HepG2 (cell line): ENCODE measurements around the gene SRD5A2. TPM values are rescaled to one million over a fixed set of nuclear protein-coding genes. Genes with fewer than 3 reads are reported as not detected.

Experiments
- ATAC-seq: fragments of 200-7000 bp; cut with Tn5 transposase; 3 replicates; pipeline ENCODE4 v1.9.1; 2020; ENCODE audit warnings: mild to moderate bottlenecking, moderate library complexity
- BruUV-seq: library from RNA; stranded (reverse); fragments of 400-500 nt; replicated peaks from 2 replicates; lab custom pipeline; 2021; lab: Mats Ljungman, UMichigan
- CTCF ChIA-PET: fragments of 300-600 bp; formaldehyde crosslinking; extraction: SDS; loops from one replicate; lab custom pipeline; 2021; ENCODE audit warnings: low total read pairs, inconsistent platforms, low intra/inter-chr PET ratio; lab: Yijun Ruan, JAX
- POLR2A ChIA-PET: fragments of 350-600 bp; sonication (Branson Sonifier 250); formaldehyde crosslinking; loops from one replicate; lab custom pipeline; 2020; ENCODE audit warnings: antibody characterized with exemption, inconsistent platforms; lab: Yijun Ruan, JAX
- DNase-seq: peaks from one replicate; pipeline ENCODE4 v3.0.0-alpha.2; 2015; ENCODE audit warnings: low spot score
- FAIRE-seq: peaks from 3 replicates; lab custom pipeline; 2011; peaks lifted over from hg19 to GRCh38; lab: Jason Lieb, UNC
- H2AFZ ChIP-seq: one replicate; pipeline ENCODE4 v1.6.1; 2011; ENCODE audit warnings: low read length, inconsistent platforms
- H3K27ac ChIP-seq: fragments of 300-600 bp; 3 replicates; pipeline ENCODE4 v1.8.0; 2011; ENCODE audit warnings: mixed run types, mild to moderate bottlenecking, mixed read lengths, low read length, inconsistent platforms; ENCODE audit not compliant: insufficient read depth; ENCODE audit errors: extremely low read length
- H3K27me3 ChIP-seq, 2 experiments: fragments of 200-600 bp in 1 of 2; 2 replicates in 1 of 2; 3 replicates in 1 of 2; pipeline versions ENCODE4 v1.6.0 to v1.8.0; 2011; ENCODE audit warnings: low read length in 2 of 2, mild to moderate bottlenecking in 2 of 2, moderate library complexity in 2 of 2, inconsistent platforms in 1 of 2; ENCODE audit not compliant: insufficient read depth in 2 of 2, control insufficient read depth in 1 of 2
- H3K36me3 ChIP-seq, 2 experiments: fragments of 200-600 bp in 1 of 2; replicated peaks in 1 of 2; 2 replicates in 1 of 2; 3 replicates in 1 of 2; pipeline versions ENCODE4 v1.5.1 to v1.8.0; 2011; ENCODE audit warnings: low read length in 2 of 2, inconsistent platforms in 1 of 2; ENCODE audit not compliant: insufficient read depth in 2 of 2, control insufficient read depth in 1 of 2
- H3K4me1 ChIP-seq: 2 replicates; pipeline ENCODE4 v1.5.1; 2012; ENCODE audit warnings: low read length, inconsistent platforms; ENCODE audit not compliant: insufficient read depth
- H3K4me2 ChIP-seq: 2 replicates; pipeline ENCODE4 v1.6.0; 2011; ENCODE audit warnings: low read depth, low read length, inconsistent platforms
- H3K4me3 ChIP-seq, 3 experiments: fragments of 200-600 bp in 1 of 3; sonication (generic), shearing (Covaris generic) in 1 of 3; replicated peaks in 1 of 3; 2 replicates each; pipeline ENCODE4 v1.5.1; 2011 to 2016; ENCODE audit warnings: low read length in 3 of 3, inconsistent platforms in 2 of 3, low read depth in 2 of 3, mild to moderate bottlenecking in 2 of 3, control low read depth in 1 of 3, mixed read lengths in 1 of 3; ENCODE audit not compliant: insufficient read depth in 1 of 3
- H3K79me2 ChIP-seq: one replicate; pipeline ENCODE4 v1.6.1; 2011; ENCODE audit warnings: low read length, inconsistent platforms; ENCODE audit not compliant: insufficient read depth
- H3K9ac ChIP-seq: 2 replicates; pipeline ENCODE4 v1.6.0; 2011; ENCODE audit warnings: mild to moderate bottlenecking, low read depth, low read length, inconsistent platforms; ENCODE audit not compliant: insufficient read depth
- H3K9me3 ChIP-seq: 2 replicates; pipeline ENCODE4 v1.5.1; 2012; ENCODE audit warnings: mild to moderate bottlenecking, low read length
- H4K20me1 ChIP-seq: 2 replicates; pipeline ENCODE4 v1.6.0; 2011; ENCODE audit warnings: inconsistent platforms, mild to moderate bottlenecking, low read length, moderate library complexity; ENCODE audit not compliant: insufficient read depth
- DMTF1 ChIP-seq: sonication (generic); formaldehyde crosslinking; IDR thresholded peaks from 2 replicates; pipeline ENCODE4 v1.4.0; 2020; ENCODE audit warnings: mild to moderate bottlenecking, missing genetic modification reagents
- GTF2F1 ChIP-seq: fragments of 150-350 bp; IDR thresholded peaks from 2 replicates; pipeline ENCODE4 v1.6.1; 2014; ENCODE audit warnings: low read length
- RARA ChIP-seq: IDR thresholded peaks from 2 replicates; pipeline ENCODE4 v1.6.1; 2016; ENCODE audit warnings: missing genetic modification reagents, missing compliant biosample characterization
- SMAD3 ChIP-seq: sonication (generic); formaldehyde crosslinking; IDR thresholded peaks from 2 replicates; pipeline ENCODE4 v1.4.0; 2020; ENCODE audit warnings: missing genetic modification reagents
- ZNF354B ChIP-seq: sonication (generic); formaldehyde crosslinking; IDR thresholded peaks from 2 replicates; pipeline ENCODE4 v1.8.0; 2022; ENCODE audit warnings: mild to moderate bottlenecking, missing genetic modification reagents
- ZNF382 ChIP-seq: sonication (generic); formaldehyde crosslinking; IDR thresholded peaks from 2 replicates; pipeline ENCODE4 v1.5.0; 2020; ENCODE audit warnings: missing genetic modification reagents, mild to moderate bottlenecking, borderline replicate concordance
- ZNF557 ChIP-seq: sonication (generic); formaldehyde crosslinking; IDR thresholded peaks from 2 replicates; pipeline ENCODE4 v1.4.0; 2020; ENCODE audit warnings: missing genetic modification reagents
- ZNF660 ChIP-seq: sonication (generic); formaldehyde crosslinking; IDR thresholded peaks from 2 replicates; pipeline ENCODE4 v1.5.1; 2020; ENCODE audit warnings: mild to moderate bottlenecking, low read depth, missing genetic modification reagents, borderline replicate concordance
- ZNF691 ChIP-seq: sonication (generic); formaldehyde crosslinking; IDR thresholded peaks from 2 replicates; pipeline ENCODE4 v1.4.0; 2020; ENCODE audit warnings: missing genetic modification reagents, low read depth, mild to moderate bottlenecking, borderline replicate concordance
- ZNF768 ChIP-seq: sonication (generic); formaldehyde crosslinking; IDR thresholded peaks from 2 replicates; pipeline ENCODE4 v1.4.0; 2020; ENCODE audit warnings: missing genetic modification reagents
- in situ Hi-C: cut with HindIII; loops from 2 replicates; pipeline ENCODE4 v1.10.0; 2017; ENCODE audit warnings: low pct_unique_long_range_greater_than_20kb; ENCODE audit not compliant: extremely low pct_ligation_motif_present
- intact Hi-C: fragments of 100-400 bp; cut with micrococcal nuclease; formaldehyde crosslinking; loops from one replicate; pipeline ENCODE4 v1.10.0; 2022; ENCODE audit not compliant: unreplicated experiment
- polyA plus RNA-seq, 8 experiments: library from polyadenylated mRNA; depleted of rRNA in 3 of 8; stranded (reverse) in 7 of 8; unstranded in 1 of 8; fragments of >200 nt; fragmentation: Illumina TruSeq in 4 of 8; extraction: Trizol in 4 of 8; gene quantifications; 2 replicates each; pipeline versions ENCODE4 v1.2.1 to v1.2.3, GENCODE V29; 2011 to 2016; ENCODE audit warnings: low read depth in 4 of 8, missing spikeins in 1 of 8, mixed read lengths in 1 of 8; ENCODE audit not compliant: insufficient read depth in 1 of 8
- total RNA-seq, 5 experiments: library from RNA; depleted of rRNA; stranded (reverse); fragments of >200 nt; fragmentation: Illumina TruSeq; extraction: Trizol; gene quantifications; 2 replicates each; pipeline ENCODE4 v1.2.3, GENCODE V29; 2016; ENCODE audit warnings: low read depth in 1 of 5

SRD5A2 gene
- total and polyA plus RNA-seq, 2 of the 13 experiments (the other 11 are each of a cell fraction or from before 2014, with no cell fraction given) = 0.01 TPM; not detected in 1

- no peak for TF ChIP-seq ZNF691 (CRISPR knock-in tag)
- no peak for TF ChIP-seq GTF2F1
- TF ChIP-seq ZNF660 (CRISPR knock-in tag) = no peak
- no peak for TF ChIP-seq ZNF768 (CRISPR knock-in tag)
- no peak for TF ChIP-seq ZNF382 (CRISPR knock-in tag)
- TF ChIP-seq DMTF1 = no peak
These were observed 33.3 kb downstream of the SRD5A2 start (continued) for GRCh38 chr2:31547485-31547884.

GRCh38 chr2:31541853-31542252 lies 38.9 kb downstream of the SRD5A2 start:
- intact Hi-C loops = no loop called here
- H3K9ac ChIP-seq = no peak overlapping the region
- TF ChIP-seq SMAD3 (CRISPR knock-in tag) (no peak), RARA (CRISPR knock-in tag) (no peak), ZNF354B (CRISPR knock-in tag) (no peak), ZNF557 (no peak)
- CTCF ChIA-PET = no interaction called here
- in situ Hi-C loops = no loop called here
- ATAC-seq (no peak), DNase-seq (no peak), FAIRE-seq (no peak)
- no peaks in the 10 kb centered on the region for H3K36me3 ChIP-seq
- H3K4me1 ChIP-seq = no peaks in the 10 kb centered on the region
- POLR2A ChIA-PET = no interaction called here
- H3K4me3 ChIP-seq = no peak overlapping the region
- H4K20me1 ChIP-seq = no peaks in the 10 kb centered on the region
- H2AFZ ChIP-seq = no peak overlapping the region
- peaks cover 6% of the 10 kb centered on the region; the same call in 1 of the 2 replicates for H3K9me3 ChIP-seq
- BruUV-seq = no TSS peak
- H3K4me2 ChIP-seq = no peak overlapping the region
- H3K27me3 ChIP-seq = no peaks in the 10 kb centered on the region
- no peak overlapping the region for H3K27ac ChIP-seq
- H3K79me2 ChIP-seq = no peaks in the 10 kb centered on the region
